GM12873 (cell line): Measurements from ENCODE around the gene AGAP1.

Source experiments
- TF ChIP-seq, protein P1 (sequence below): IDR thresholded peaks from 2 replicates; pipeline ENCODE4 v1.5.1; 2012; ENCODE audit warnings: low read depth, mild to moderate bottlenecking, moderate library complexity, low read length, control low read depth; ENCODE audit not compliant: insufficient read depth; ENCODE audit errors: missing control alignments

Gene AGAP1

DNA sequence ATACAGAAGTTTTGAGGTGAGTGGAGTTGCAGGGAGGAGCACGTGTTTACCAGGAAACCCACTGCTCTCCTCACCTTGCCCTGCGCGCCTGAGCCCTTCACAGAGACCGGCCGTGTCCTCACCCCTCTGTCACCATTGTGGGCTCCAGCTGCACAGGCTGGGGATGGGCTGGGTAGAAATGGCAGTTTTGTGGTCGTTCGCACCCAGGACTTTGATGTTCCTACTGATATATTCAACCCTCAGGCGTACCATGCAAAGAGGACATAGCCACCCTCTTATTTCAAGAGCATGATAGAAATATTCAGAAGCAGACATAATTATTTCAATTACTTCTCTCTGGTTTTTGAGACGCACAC, 596.2 kb downstream of the AGAP1 start:
- TF ChIP-seq, protein P1, sequence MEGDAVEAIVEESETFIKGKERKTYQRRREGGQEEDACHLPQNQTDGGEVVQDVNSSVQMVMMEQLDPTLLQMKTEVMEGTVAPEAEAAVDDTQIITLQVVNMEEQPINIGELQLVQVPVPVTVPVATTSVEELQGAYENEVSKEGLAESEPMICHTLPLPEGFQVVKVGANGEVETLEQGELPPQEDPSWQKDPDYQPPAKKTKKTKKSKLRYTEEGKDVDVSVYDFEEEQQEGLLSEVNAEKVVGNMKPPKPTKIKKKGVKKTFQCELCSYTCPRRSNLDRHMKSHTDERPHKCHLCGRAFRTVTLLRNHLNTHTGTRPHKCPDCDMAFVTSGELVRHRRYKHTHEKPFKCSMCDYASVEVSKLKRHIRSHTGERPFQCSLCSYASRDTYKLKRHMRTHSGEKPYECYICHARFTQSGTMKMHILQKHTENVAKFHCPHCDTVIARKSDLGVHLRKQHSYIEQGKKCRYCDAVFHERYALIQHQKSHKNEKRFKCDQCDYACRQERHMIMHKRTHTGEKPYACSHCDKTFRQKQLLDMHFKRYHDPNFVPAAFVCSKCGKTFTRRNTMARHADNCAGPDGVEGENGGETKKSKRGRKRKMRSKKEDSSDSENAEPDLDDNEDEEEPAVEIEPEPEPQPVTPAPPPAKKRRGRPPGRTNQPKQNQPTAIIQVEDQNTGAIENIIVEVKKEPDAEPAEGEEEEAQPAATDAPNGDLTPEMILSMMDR, result no peak

DNA sequence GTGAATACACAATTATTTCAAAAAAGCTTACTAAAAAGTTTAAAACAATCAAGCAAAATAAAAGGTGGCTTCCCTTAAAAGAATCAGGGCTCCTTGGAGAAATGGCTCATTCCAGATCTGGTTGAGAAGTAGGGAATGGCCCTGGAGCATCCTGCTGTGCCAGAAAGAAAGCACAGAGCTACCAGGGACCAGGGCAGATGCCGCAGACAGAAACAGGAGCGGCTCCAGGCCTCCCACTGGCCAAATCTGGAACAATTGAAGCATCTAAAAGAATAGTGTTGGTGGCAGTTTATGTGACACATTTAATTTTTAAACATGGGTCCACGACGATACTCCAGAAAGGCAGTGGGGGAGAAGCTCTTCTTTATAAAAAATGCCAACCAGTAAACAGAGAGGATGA, 598.9 kb downstream of the AGAP1 start:
- TF ChIP-seq, protein P1, result no peak

DNA sequence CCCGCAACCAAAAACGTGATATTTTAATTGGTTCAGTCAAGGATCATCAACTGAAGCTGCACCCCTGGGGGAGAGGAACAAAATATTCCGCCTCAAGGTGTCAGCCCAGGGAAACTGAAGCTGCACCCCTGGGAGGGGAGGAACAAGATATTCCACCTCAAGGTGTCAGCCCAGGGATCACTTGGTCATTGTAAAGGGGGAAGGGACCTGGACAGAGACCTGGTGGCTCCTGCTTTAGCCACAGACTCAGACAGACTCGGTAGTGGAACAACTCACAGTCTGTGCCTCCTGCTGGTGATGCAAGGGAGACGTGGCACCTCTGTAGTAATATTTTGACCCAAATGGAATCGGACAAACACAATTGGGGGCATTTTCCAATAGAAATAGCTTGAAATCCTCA, 599.3 kb downstream of the AGAP1 start:
- TF ChIP-seq, protein P1, result no peak

DNA sequence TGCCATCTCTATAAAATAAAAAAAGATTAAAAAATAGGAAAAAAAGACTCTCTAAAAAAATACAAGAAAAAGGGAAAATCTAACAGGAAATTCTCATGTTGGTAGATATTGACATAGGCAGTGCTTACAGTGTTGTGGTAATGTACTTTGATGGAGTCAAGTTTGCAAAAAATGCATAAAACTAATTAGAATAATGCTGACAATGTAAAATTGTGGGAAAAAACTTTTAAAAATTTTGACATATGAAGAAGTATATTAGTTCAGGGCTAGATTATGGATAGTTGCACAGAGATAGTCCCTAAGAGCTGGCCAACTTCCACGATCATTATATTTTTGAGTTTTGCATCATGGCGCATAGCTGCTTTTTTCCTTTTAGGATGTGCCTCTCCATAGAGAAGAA, 601.7 kb downstream of the AGAP1 start:
- TF ChIP-seq, protein P1, result no peak

DNA sequence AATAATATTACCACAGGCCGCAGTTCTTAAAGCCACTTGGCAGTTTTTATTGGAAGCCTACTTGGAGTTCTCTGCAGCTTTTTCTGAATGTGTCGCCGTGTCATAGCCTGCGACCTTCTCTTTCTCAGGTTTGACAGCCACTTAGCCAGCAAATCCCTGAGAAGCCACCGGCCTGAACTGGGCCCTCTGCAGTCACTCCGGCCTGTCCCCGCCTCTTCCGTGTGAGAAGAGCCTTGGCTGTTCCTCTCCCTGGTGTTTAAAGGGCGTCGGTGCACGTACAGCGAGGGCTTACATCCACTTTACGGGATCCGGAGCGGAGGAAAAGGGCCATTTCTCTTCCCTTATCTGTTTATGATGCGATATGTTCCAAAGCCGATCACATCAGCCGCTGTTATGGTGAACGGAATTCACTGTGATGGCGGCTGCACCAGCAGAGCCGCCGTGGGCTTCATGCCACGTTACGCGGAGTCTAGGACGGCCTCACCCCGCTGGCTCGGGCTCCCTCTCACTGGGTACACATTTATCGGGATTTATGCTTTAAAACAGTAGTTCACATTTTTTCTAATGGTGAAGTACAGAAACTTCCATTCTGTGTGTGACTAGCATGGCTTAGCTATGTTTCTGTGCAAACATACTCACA, 607.6 kb downstream of the AGAP1 start:
- TF ChIP-seq, protein P1, result no peak

DNA sequence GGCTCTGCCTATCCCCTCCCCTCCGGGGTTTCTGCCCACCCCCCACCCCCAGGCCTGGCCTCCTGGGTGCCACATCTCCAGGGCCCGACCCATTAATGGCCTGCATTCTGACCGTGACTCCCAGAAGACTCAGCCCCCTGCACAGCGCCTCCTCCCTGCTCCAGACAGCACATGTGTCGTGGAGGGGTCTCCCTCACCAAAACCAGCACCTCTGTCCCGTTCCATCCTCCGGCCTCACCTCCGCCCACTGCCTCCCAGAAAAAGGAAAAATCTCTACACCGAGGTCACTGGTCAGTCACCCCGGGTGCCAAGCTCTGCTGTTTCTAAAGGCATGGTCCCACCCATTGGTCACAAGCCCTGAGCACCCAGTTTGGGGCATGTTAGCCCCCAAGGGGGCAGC, 609.1 kb downstream of the AGAP1 start:
- TF ChIP-seq, protein P1, result no peak

DNA sequence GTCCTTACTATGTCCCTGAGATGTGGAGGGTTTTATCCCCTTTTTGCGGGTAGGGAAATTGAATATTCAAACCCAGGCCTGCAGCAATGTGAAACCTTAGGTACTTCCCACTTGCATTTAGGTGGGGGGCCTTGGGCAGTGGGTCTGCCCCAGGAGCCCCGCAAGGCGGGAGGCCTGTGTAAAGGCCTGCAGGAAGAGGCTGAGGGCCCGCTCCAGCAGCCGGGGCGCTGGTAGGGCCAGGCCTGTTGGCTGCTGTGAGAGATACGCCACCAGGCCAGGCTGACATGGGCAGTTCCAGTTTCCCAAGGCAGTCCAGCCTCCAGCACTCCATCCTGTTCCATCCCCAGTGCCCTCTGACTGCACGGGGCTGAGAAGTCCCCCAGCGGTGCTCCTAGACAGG, 610.1 kb downstream of the AGAP1 start:
- TF ChIP-seq, protein P1, result no peak
